NCI-H1048 (cell line): ENCODE results near the gene PTPRT.

ENCODE experiments used
- DNase-seq: peaks from one replicate; lab custom pipeline; 2025; lab: John Stamatoyannopoulos, UW

Gene PTPRT

GRCh38 chr20:42611889-42612837 lies 577.5 kb downstream of the PTPRT start:
- no peak for DNase-seq

- DNase-seq = no peak
Measured at GRCh38 chr20:42611423-42611822, 578.3 kb downstream of the PTPRT start.

- no peak for DNase-seq
Measured at GRCh38 chr20:42610070-42610469, 579.6 kb downstream of the PTPRT start.

GRCh38 chr20:42609618-42610017 lies 580.1 kb downstream of the PTPRT start:
- no peak for DNase-seq

- no peak for DNase-seq
Measured at GRCh38 chr20:42604998-42605956, 584.4 kb downstream of the PTPRT start.

GRCh38 chr20:42603655-42604054 lies 586.1 kb downstream of the PTPRT start:
- no peak for DNase-seq

- no peak for DNase-seq
Measured at GRCh38 chr20:42598581-42598980, 591.1 kb downstream of the PTPRT start.

GRCh38 chr20:42595625-42596024 lies 594.1 kb downstream of the PTPRT start:
- DNase-seq = no peak

- DNase-seq = no peak
Measured at GRCh38 chr20:42594659-42595058, 595.0 kb downstream of the PTPRT start.

GRCh38 chr20:42594011-42594410 lies 595.7 kb downstream of the PTPRT start:
- DNase-seq = no peak

- DNase-seq = no peak
Measured at GRCh38 chr20:42589976-42590639, 599.6 kb downstream of the PTPRT start.

- DNase-seq = no peak
Measured at GRCh38 chr20:42588847-42589246, 600.9 kb downstream of the PTPRT start.

- DNase-seq = no peak
Measured at GRCh38 chr20:42587427-42587826, 602.3 kb downstream of the PTPRT start.

- DNase-seq = no peak
Measured at GRCh38 chr20:42581311-42581710, 608.4 kb downstream of the PTPRT start.

GRCh38 chr20:42576167-42576566 lies 613.5 kb downstream of the PTPRT start:
- DNase-seq = no peak

GRCh38 chr20:42572320-42573016 lies 617.2 kb downstream of the PTPRT start:
- DNase-seq = no peak

GRCh38 chr20:42567409-42567808 lies 622.3 kb downstream of the PTPRT start:
- DNase-seq = no peak

- no peak for DNase-seq
Measured at GRCh38 chr20:42565235-42565995, 624.3 kb downstream of the PTPRT start.

GRCh38 chr20:42559665-42560064 lies 630.0 kb downstream of the PTPRT start:
- no peak for DNase-seq

GRCh38 chr20:42556575-42556974 lies 633.1 kb downstream of the PTPRT start:
- DNase-seq = no peak

GRCh38 chr20:42553374-42553773 lies 636.3 kb downstream of the PTPRT start:
- no peak for DNase-seq
